GM18499 (cell line): ENCODE measurements around the gene RARRES1.

Experiments used
- ATAC-seq: cut with Tn5 transposase; IDR thresholded peaks from one replicate; pipeline ENCODE4 v1.9.1; 2021; ENCODE audit warnings: moderate number of reproducible peaks; ENCODE audit not compliant: insufficient read depth, unreplicated experiment

Gene RARRES1

GRCh38 chr3:158651192-158651591, 81.1 kb downstream of the RARRES1 start:
- ATAC-seq = no peak

GRCh38 chr3:158649791-158650190, 82.5 kb downstream of the RARRES1 start:
- no peak for ATAC-seq
